ENCODE measurements around the gene COX6B2.

The COX6B2 gene

GRCh38 chr19:55319785-55320184 lies 34.7 kb downstream of the COX6B2 start:
- H3K27ac ChIP-seq, result no peak overlapping the region
- TF ChIP-seq, protein P1, sequence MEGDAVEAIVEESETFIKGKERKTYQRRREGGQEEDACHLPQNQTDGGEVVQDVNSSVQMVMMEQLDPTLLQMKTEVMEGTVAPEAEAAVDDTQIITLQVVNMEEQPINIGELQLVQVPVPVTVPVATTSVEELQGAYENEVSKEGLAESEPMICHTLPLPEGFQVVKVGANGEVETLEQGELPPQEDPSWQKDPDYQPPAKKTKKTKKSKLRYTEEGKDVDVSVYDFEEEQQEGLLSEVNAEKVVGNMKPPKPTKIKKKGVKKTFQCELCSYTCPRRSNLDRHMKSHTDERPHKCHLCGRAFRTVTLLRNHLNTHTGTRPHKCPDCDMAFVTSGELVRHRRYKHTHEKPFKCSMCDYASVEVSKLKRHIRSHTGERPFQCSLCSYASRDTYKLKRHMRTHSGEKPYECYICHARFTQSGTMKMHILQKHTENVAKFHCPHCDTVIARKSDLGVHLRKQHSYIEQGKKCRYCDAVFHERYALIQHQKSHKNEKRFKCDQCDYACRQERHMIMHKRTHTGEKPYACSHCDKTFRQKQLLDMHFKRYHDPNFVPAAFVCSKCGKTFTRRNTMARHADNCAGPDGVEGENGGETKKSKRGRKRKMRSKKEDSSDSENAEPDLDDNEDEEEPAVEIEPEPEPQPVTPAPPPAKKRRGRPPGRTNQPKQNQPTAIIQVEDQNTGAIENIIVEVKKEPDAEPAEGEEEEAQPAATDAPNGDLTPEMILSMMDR (IDR thresholded peaks at IDR 0.05), result no peak

- TF ChIP-seq, protein P1 (IDR thresholded peaks at IDR 0.05), result no peak
- no peak for TF ChIP-seq ZFX (IDR thresholded peaks at IDR 0.05; ENCODE audit: borderline replicate concordance)
- no peak overlapping the region for H3K27ac ChIP-seq
These were observed 37.9 kb downstream of the COX6B2 start for GRCh38 chr19:55316646-55317045.

GRCh38 chr19:55315956-55316525 lies 38.5 kb downstream of the COX6B2 start:
- no peak for TF ChIP-seq ZFX (IDR thresholded peaks at IDR 0.05; ENCODE audit: borderline replicate concordance)
- TF ChIP-seq, protein P1 (IDR thresholded peaks at IDR 0.05), result no peak
- H3K27ac ChIP-seq, result no peak overlapping the region

GRCh38 chr19:55314396-55314795 lies 40.1 kb downstream of the COX6B2 start:
- no peak overlapping the region for H3K27ac ChIP-seq
- no peak for TF ChIP-seq ZFX (IDR thresholded peaks at IDR 0.05; ENCODE audit: borderline replicate concordance)
- TF ChIP-seq, protein P1 (IDR thresholded peaks at IDR 0.05), result no peak

GRCh38 chr19:55312621-55313512 lies 41.7 kb downstream of the COX6B2 start:
- H3K27ac ChIP-seq, result no peak overlapping the region
- TF ChIP-seq, protein P1 (IDR thresholded peaks at IDR 0.05), result no peak
- TF ChIP-seq ZFX (IDR thresholded peaks at IDR 0.05; ENCODE audit: borderline replicate concordance), result no peak

- TF ChIP-seq, protein P1 (IDR thresholded peaks at IDR 0.05), result no peak
- TF ChIP-seq ZFX (IDR thresholded peaks at IDR 0.05; ENCODE audit: borderline replicate concordance), result no peak
- H3K27ac ChIP-seq, result no peak overlapping the region
These were observed 42.7 kb downstream of the COX6B2 start for GRCh38 chr19:55311797-55312196.

GRCh38 chr19:55311397-55311796 lies 43.1 kb downstream of the COX6B2 start:
- H3K27ac ChIP-seq, result no peak overlapping the region
- no peak for TF ChIP-seq ZFX (IDR thresholded peaks at IDR 0.05; ENCODE audit: borderline replicate concordance)
- TF ChIP-seq, protein P1 (IDR thresholded peaks at IDR 0.05), result no peak

Data from 22Rv1 (cell line).